OCI-LY1 (cell line): ENCODE measurements around the gene KIF23.

Experiments
- H2AFZ ChIP-seq: fragments of 200-600 bp; sonication (generic), shearing (Covaris generic); 2 replicates; pipeline ENCODE4 v1.6.0; 2014; ENCODE audit warnings: antibody characterized with exemption, mild to moderate bottlenecking, low read length
- H3F3A ChIP-seq: fragments of 200-600 bp; sonication (generic), shearing (Covaris generic); 2 replicates; pipeline ENCODE4 v1.6.0; 2014; ENCODE audit warnings: mild to moderate bottlenecking, antibody characterized with exemption, low read length, moderate library complexity; ENCODE audit not compliant: insufficient read depth
- H3K27ac ChIP-seq: fragments of 200-600 bp; sonication (generic); 2 replicates; pipeline ENCODE4 v1.5.1; 2014; ENCODE audit warnings: low read length, mixed run types, mild to moderate bottlenecking, low read depth; ENCODE audit not compliant: poor library complexity, severe bottlenecking
- H3K27me3 ChIP-seq: fragments of 200-600 bp; sonication (generic); 2 replicates; pipeline ENCODE4 v1.6.0; 2014; ENCODE audit warnings: antibody characterized with exemption, mild to moderate bottlenecking, low read length, moderate library complexity; ENCODE audit not compliant: insufficient read depth
- H3K36me3 ChIP-seq: fragments of 200-600 bp; sonication (generic); 2 replicates; pipeline ENCODE4 v1.6.1; 2014; ENCODE audit warnings: mild to moderate bottlenecking, antibody characterized with exemption, low read length, moderate library complexity, mixed read lengths; ENCODE audit not compliant: insufficient read depth
- H3K4me1 ChIP-seq: fragments of 200-600 bp; sonication (generic); 2 replicates; pipeline ENCODE4 v1.5.1; 2014; ENCODE audit warnings: mild to moderate bottlenecking, low read length, moderate library complexity; ENCODE audit not compliant: insufficient read depth, severe bottlenecking
- H3K4me2 ChIP-seq: fragments of 200-600 bp; sonication (generic), shearing (Covaris generic); 2 replicates; pipeline ENCODE4 v1.6.1; 2014; ENCODE audit warnings: low read length
- H3K4me3 ChIP-seq: fragments of 200-600 bp; sonication (generic); 2 replicates; pipeline ENCODE4 v1.5.1; 2014; ENCODE audit warnings: low read length, low read depth, mild to moderate bottlenecking, mixed read lengths; ENCODE audit not compliant: poor library complexity, severe bottlenecking
- H3K79me2 ChIP-seq: fragments of 200-600 bp; shearing (Covaris generic); 2 replicates; pipeline ENCODE4 v1.6.1; 2016; ENCODE audit warnings: mixed run types, low read length, mixed read lengths; ENCODE audit not compliant: insufficient read depth
- H3K9ac ChIP-seq: fragments of 200-600 bp; sonication (generic), shearing (Covaris generic); 2 replicates; pipeline ENCODE4 v1.6.1; 2014; ENCODE audit warnings: mild to moderate bottlenecking, low read length, mixed read lengths
- H3K9me2 ChIP-seq: fragments of 200-600 bp; sonication (generic), shearing (Covaris generic); 2 replicates; pipeline ENCODE4 v1.6.1; 2014; ENCODE audit warnings: low read depth, mild to moderate bottlenecking, low read length, mixed read lengths
- H3K9me3 ChIP-seq: fragments of 200-600 bp; shearing (Covaris generic); 2 replicates; pipeline ENCODE4 v1.6.1; 2014; ENCODE audit warnings: low read length, mixed read lengths
- H4K20me1 ChIP-seq: fragments of 200-600 bp; sonication (generic), shearing (Covaris generic); 2 replicates; pipeline ENCODE4 v1.6.0; 2016; ENCODE audit warnings: mild to moderate bottlenecking, low read length; ENCODE audit not compliant: insufficient read depth
- CTCF ChIP-seq: fragments of 200-600 bp; sonication (generic), shearing (Covaris generic); IDR thresholded peaks from 2 replicates; pipeline ENCODE4 v1.5.1; 2017; ENCODE audit warnings: mild to moderate bottlenecking, antibody characterized with exemption, low read length, moderate library complexity, mixed read lengths
- EZH2 ChIP-seq: fragments of 200-600 bp; sonication (generic), shearing (Covaris generic); IDR thresholded peaks from 2 replicates; pipeline ENCODE4 v1.8.0; 2017; ENCODE audit warnings: borderline replicate concordance, mixed run types, mild to moderate bottlenecking, antibody characterized with exemption, low read length, moderate library complexity, mixed read lengths

Gene KIF23

GRCh38 chr15:69424001-69424400, 9.9 kb downstream of the KIF23 start:
- Histone ChIP-seq H3K27me3 (no peaks in the 10 kb centered on the region), H3K9me2 (no peaks in the 10 kb centered on the region)

GRCh38 chr15:69424748-69425413, 10.7 kb downstream of the KIF23 start:
- Histone ChIP-seq H3K9me2 (no peaks in the 10 kb centered on the region), H3K27ac (no peak overlapping the region), H3K79me2 (no peaks in the 10 kb centered on the region), H3F3A (no peaks in the 10 kb centered on the region), H3K9ac (no peak overlapping the region), H3K4me1 (no peaks in the 10 kb centered on the region), H3K4me3 (no peak overlapping the region), H3K4me2 (no peak overlapping the region), H3K36me3 (peaks cover 89% of the 10 kb centered on the region), H2AFZ (no peak overlapping the region), H4K20me1 (no peaks in the 10 kb centered on the region), H3K9me3 (no peaks in the 10 kb centered on the region), H3K27me3 (no peaks in the 10 kb centered on the region)
- TF ChIP-seq CTCF, result no peak
- TF ChIP-seq EZH2, result no peak

More at GRCh38 chr15:69424001-69424400, 9.9 kb downstream of the KIF23 start:
- no peaks in the 10 kb centered on the region for H4K20me1 ChIP-seq
- no peaks in the 10 kb centered on the region for H3K79me2 ChIP-seq
- no peaks in the 10 kb centered on the region for H3F3A ChIP-seq
- H3K4me2 ChIP-seq, result no peak overlapping the region
- H2AFZ ChIP-seq, result no peak overlapping the region
- peaks cover 89% of the 10 kb centered on the region for H3K36me3 ChIP-seq
- H3K4me1 ChIP-seq, result no peaks in the 10 kb centered on the region
- no peak overlapping the region for H3K9ac ChIP-seq
- H3K9me3 ChIP-seq, result no peaks in the 10 kb centered on the region
- H3K4me3 ChIP-seq, result no peak overlapping the region
- no peak overlapping the region for H3K27ac ChIP-seq
- TF ChIP-seq EZH2 (no peak), CTCF (no peak)

GRCh38 chr15:69433831-69434230, 19.7 kb downstream of the KIF23 start:
- Histone ChIP-seq H3K9me2 (no peaks in the 10 kb centered on the region), H3K4me3 (no peak overlapping the region), H3K4me2 (no peak overlapping the region), H3K36me3 (peaks cover 91% of the 10 kb centered on the region), H3K9ac (no peak overlapping the region), H3K9me3 (no peaks in the 10 kb centered on the region), H3F3A (no peaks in the 10 kb centered on the region), H3K27ac (no peak overlapping the region), H3K4me1 (no peaks in the 10 kb centered on the region), H2AFZ (no peak overlapping the region), H3K27me3 (no peaks in the 10 kb centered on the region), H3K79me2 (no peaks in the 10 kb centered on the region), H4K20me1 (no peaks in the 10 kb centered on the region)
- TF ChIP-seq CTCF (no peak), EZH2 (no peak)
